CD8-positive, alpha-beta memory T cell (primary cell): Measurements from ENCODE around the gene DHX57. TPM values are rescaled to one million over a fixed set of nuclear protein-coding genes. Genes with fewer than 3 reads are reported as not detected.
"Not testable (repeated sequence)": the region's sequence is repeated elsewhere in the genome, so short reads cannot be mapped to it uniquely, and the experiment has no call there.

ENCODE experiments used
- CTCF ChIA-PET: fragments of 350-600 bp; sonication (Branson Sonifier 250); formaldehyde crosslinking; loops from one replicate; lab custom pipeline; 2021; ENCODE audit warnings: antibody characterized with exemption; lab: Charles Lee
- POLR2A ChIA-PET: fragments of 350-600 bp; sonication (Branson Sonifier 250); formaldehyde crosslinking; loops from one replicate; lab custom pipeline; 2021; ENCODE audit warnings: antibody characterized with exemption; lab: Charles Lee
- DNase-seq, 5 donors: peaks; one replicate each; pipeline versions ENCODE4 v3.0.0 to v3.0.0-alpha.2; 2020 to 2022; ENCODE audit warnings: mixed read lengths in 1 of 5
- H3K27ac ChIP-seq: one replicate; pipeline ENCODE4 v1.7.0; 2013; ENCODE audit warnings: low read depth, mild to moderate bottlenecking, low read length, moderate library complexity
- H3K27me3 ChIP-seq: 2 replicates; pipeline ENCODE4 v1.7.0; 2013; ENCODE audit warnings: low read length, mild to moderate bottlenecking; ENCODE audit not compliant: insufficient read depth, poor library complexity, severe bottlenecking
- H3K36me3 ChIP-seq: 2 replicates; pipeline ENCODE4 v1.7.0; 2013; ENCODE audit warnings: mild to moderate bottlenecking, low read length, moderate library complexity; ENCODE audit not compliant: insufficient read depth
- H3K4me1 ChIP-seq: 2 replicates; pipeline ENCODE4 v1.7.0; 2013; ENCODE audit warnings: mild to moderate bottlenecking, low read length, moderate library complexity; ENCODE audit not compliant: insufficient read depth
- H3K4me3 ChIP-seq: 2 replicates; pipeline ENCODE4 v1.7.0; 2013; ENCODE audit warnings: mild to moderate bottlenecking, low read length
- H3K9me3 ChIP-seq: 2 replicates; pipeline ENCODE4 v1.7.0; 2013; ENCODE audit warnings: mild to moderate bottlenecking, low read length
- H3K27ac Mint-ChIP-seq, 8 donors: one replicate each; pipeline ENCODE4 v1.8.0; 2020 to 2021; ENCODE audit warnings: mixed read lengths in 8 of 8, mild to moderate bottlenecking in 6 of 8, inconsistent platforms in 3 of 8, moderate library complexity in 3 of 8
- H3K27me3 Mint-ChIP-seq, 2 donors: one replicate each; pipeline ENCODE4 v1.8.0; 2020 to 2021; ENCODE audit warnings: mixed read lengths in 2 of 2, mild to moderate bottlenecking in 1 of 2, moderate library complexity in 1 of 2
- H3K36me3 Mint-ChIP-seq, 3 donors: one replicate each; pipeline ENCODE4 v1.8.0; 2020 to 2021; ENCODE audit warnings: mixed read lengths in 3 of 3, inconsistent platforms in 1 of 3, mild to moderate bottlenecking in 1 of 3
- H3K4me1 Mint-ChIP-seq, 3 donors: one replicate each; pipeline ENCODE4 v1.8.0; 2020 to 2021; ENCODE audit warnings: mixed read lengths in 3 of 3, inconsistent platforms in 1 of 3, mild to moderate bottlenecking in 1 of 3
- H3K4me3 Mint-ChIP-seq, 7 donors: one replicate each; pipeline ENCODE4 v1.8.0; 2020 to 2021; ENCODE audit warnings: mixed read lengths in 7 of 7, mild to moderate bottlenecking in 6 of 7, moderate library complexity in 4 of 7, inconsistent platforms in 2 of 7
- H3K9me3 Mint-ChIP-seq, 5 donors: one replicate each; pipeline ENCODE4 v1.8.0; 2020 to 2022; ENCODE audit warnings: mixed read lengths in 5 of 5, mild to moderate bottlenecking in 3 of 5, moderate library complexity in 2 of 5, inconsistent platforms in 1 of 5
- polyA plus RNA-seq: library from polyadenylated mRNA; unstranded; fragments of 300-500 nt; fragmentation: Illumina TruSeq; gene quantifications from one replicate; pipeline ENCODE4 v1.2.3, GENCODE V29; 2021
- total RNA-seq, 2 experiments: library from RNA; stranded (reverse); gene quantifications; one replicate each; pipeline ENCODE4 v1.2.3, GENCODE V29; 2021

DHX57 gene
- total and polyA plus RNA-seq, 3 experiments from 2014 or later = 7.1 to 21.3 (median 20.1) TPM

- H3K4me1 Mint-ChIP-seq = no peaks in the 10 kb centered on the region
- no peaks in the 10 kb centered on the region for H3K9me3 Mint-ChIP-seq
- H3K4me3 ChIP-seq = no peak overlapping the region
- H3K36me3 Mint-ChIP-seq = peaks cover 0 to 14% (median 6%) of the 10 kb centered on the region in 3 donors
- no peak for DNase-seq
- H3K27ac ChIP-seq = no peak overlapping the region
- no peaks in the 10 kb centered on the region for H3K9me3 ChIP-seq
- POLR2A ChIA-PET = no interaction called here
- H3K27me3 Mint-ChIP-seq = peaks cover 0 to 1% of the 10 kb centered on the region in 2 donors
- H3K27me3 ChIP-seq = no peaks in the 10 kb centered on the region
- no peak overlapping the region for H3K4me3 Mint-ChIP-seq
- no peaks in the 10 kb centered on the region for H3K4me1 ChIP-seq
- no peaks in the 10 kb centered on the region for H3K36me3 ChIP-seq
- no peak overlapping the region for H3K27ac Mint-ChIP-seq
- CTCF ChIA-PET = no interaction called here
These were observed 82.2 kb downstream of the DHX57 start for GRCh38 chr2:38793511-38793910.

GRCh38 chr2:38792751-38793150 lies 83.0 kb downstream of the DHX57 start:
- no peaks in the 10 kb centered on the region for H3K4me1 ChIP-seq
- ChIA-PET CTCF (no interaction called here), POLR2A (no interaction called here)
- no peaks in the 10 kb centered on the region for H3K9me3 Mint-ChIP-seq
- H3K27ac ChIP-seq = no peak overlapping the region
- DNase-seq = no peak
- H3K4me3 Mint-ChIP-seq = no peak overlapping the region
- no peaks in the 10 kb centered on the region for H3K4me1 Mint-ChIP-seq
- no peaks in the 10 kb centered on the region for H3K36me3 ChIP-seq
- no peaks in the 10 kb centered on the region for H3K27me3 ChIP-seq
- H3K27me3 Mint-ChIP-seq = peaks cover 0 to 1% of the 10 kb centered on the region in 2 donors
- H3K36me3 Mint-ChIP-seq = peaks cover 0 to 6% (median 5%) of the 10 kb centered on the region in 3 donors
- H3K27ac Mint-ChIP-seq = no peak overlapping the region
- no peaks in the 10 kb centered on the region for H3K9me3 ChIP-seq
- no peak overlapping the region for H3K4me3 ChIP-seq

- H3K4me3 ChIP-seq, H3K4me1 Mint-ChIP-seq, H3K36me3 Mint-ChIP-seq, DNase-seq, H3K27me3 Mint-ChIP-seq, H3K27ac ChIP-seq, H3K9me3 Mint-ChIP-seq, H3K9me3 ChIP-seq, H3K27me3 ChIP-seq, CTCF ChIA-PET, H3K4me3 Mint-ChIP-seq, H3K27ac Mint-ChIP-seq, H3K4me1 ChIP-seq, H3K36me3 ChIP-seq, POLR2A ChIA-PET: not testable (repeated sequence)
These were observed 83.4 kb downstream of the DHX57 start for GRCh38 chr2:38792321-38792720.

- no peak overlapping the region for H3K4me3 Mint-ChIP-seq
- peaks cover 0 to 1% of the 10 kb centered on the region in 2 donors for H3K27me3 Mint-ChIP-seq
- no peaks in the 10 kb centered on the region for H3K4me1 Mint-ChIP-seq
- ChIA-PET POLR2A (no interaction called here), CTCF (interaction anchor here (0.7 kb wide), 1 partner anchor 18 kb away, joined by 3 read pairs; no protein-coding TSS in a partner anchor)
- Histone ChIP-seq H3K4me3 (no peak overlapping the region), H3K36me3 (no peaks in the 10 kb centered on the region), H3K27ac (no peak overlapping the region), H3K4me1 (no peaks in the 10 kb centered on the region), H3K9me3 (no peaks in the 10 kb centered on the region), H3K27me3 (no peaks in the 10 kb centered on the region)
- H3K27ac Mint-ChIP-seq = no peak overlapping the region
- no peak for DNase-seq
- no peaks in the 10 kb centered on the region for H3K36me3 Mint-ChIP-seq
- H3K9me3 Mint-ChIP-seq = no peaks in the 10 kb centered on the region
These were observed 84.0 kb downstream of the DHX57 start for GRCh38 chr2:38791744-38792143.

- no peaks in the 10 kb centered on the region for H3K4me1 ChIP-seq
- H3K27me3 Mint-ChIP-seq = peaks cover 0 to 1% of the 10 kb centered on the region in 2 donors
- H3K4me1 Mint-ChIP-seq = no peaks in the 10 kb centered on the region
- no peak for DNase-seq
- H3K36me3 Mint-ChIP-seq = no peaks in the 10 kb centered on the region
- H3K4me3 ChIP-seq = no peak overlapping the region
- POLR2A ChIA-PET = no interaction called here
- no peaks in the 10 kb centered on the region for H3K9me3 ChIP-seq
- no peak overlapping the region for H3K27ac ChIP-seq
- no peaks in the 10 kb centered on the region for H3K36me3 ChIP-seq
- CTCF ChIA-PET = no interaction called here
- H3K27me3 ChIP-seq = no peaks in the 10 kb centered on the region
- H3K27ac Mint-ChIP-seq = no peak overlapping the region
- no peak overlapping the region for H3K4me3 Mint-ChIP-seq
- no peaks in the 10 kb centered on the region for H3K9me3 Mint-ChIP-seq
These were observed 86.0 kb downstream of the DHX57 start for GRCh38 chr2:38789691-38790090.

GRCh38 chr2:38788306-38788705 lies 87.4 kb downstream of the DHX57 start:
- Histone ChIP-seq H3K27ac (no peak overlapping the region), H3K9me3 (no peaks in the 10 kb centered on the region), H3K4me3 (no peak overlapping the region), H3K4me1 (no peaks in the 10 kb centered on the region), H3K36me3 (no peaks in the 10 kb centered on the region), H3K27me3 (no peaks in the 10 kb centered on the region)
- Mint-ChIP-seq H3K9me3 (no peaks in the 10 kb centered on the region), H3K27me3 (peaks cover 0 to 1% of the 10 kb centered on the region in 2 donors), H3K4me3 (no peak overlapping the region), H3K27ac (no peak overlapping the region), H3K4me1 (no peaks in the 10 kb centered on the region), H3K36me3 (no peaks in the 10 kb centered on the region)
- CTCF ChIA-PET = no interaction called here
- POLR2A ChIA-PET = no interaction called here
- DNase-seq = no peak

GRCh38 chr2:38783586-38783985 lies 92.1 kb downstream of the DHX57 start:
- peak overlapping the region in 2 of 8 donors; percentile 47 to 76 for H3K27ac Mint-ChIP-seq

GRCh38 chr2:38778687-38779082 lies 97.0 kb downstream of the DHX57 start:
- peaks cover 17 to 18% of the 10 kb centered on the region in 2 donors for H3K27me3 Mint-ChIP-seq
- ChIA-PET POLR2A (interaction anchor here (0.6 to 3.9 kb wide), 2 partner anchors 20 to 27 kb away, joined by 7 to 26 read pairs; partner anchors contain the start of gene SRSF7), CTCF (no interaction called here)

More at GRCh38 chr2:38783586-38783985, 92.1 kb downstream of the DHX57 start:
- Histone ChIP-seq H3K4me1 (peaks cover 7% of the 10 kb centered on the region), H3K9me3 (no peaks in the 10 kb centered on the region), H3K36me3 (peaks cover 7% of the 10 kb centered on the region), H3K27ac (no peak overlapping the region), H3K4me3 (no peak overlapping the region), H3K27me3 (no peaks in the 10 kb centered on the region)
- DNase-seq = no peak
- no peaks in the 10 kb centered on the region for H3K27me3 Mint-ChIP-seq
- H3K9me3 Mint-ChIP-seq = no peaks in the 10 kb centered on the region
- peaks cover 5 to 19% (median 6%) of the 10 kb centered on the region in 3 donors for H3K36me3 Mint-ChIP-seq
- POLR2A ChIA-PET = interaction anchor here (0.7 to 1.6 kb wide), 2 partner anchors 32 to 408 kb away, joined by 6 read pairs; partner anchors contain the start of gene SRSF7
- CTCF ChIA-PET = no interaction called here
- no peak overlapping the region for H3K4me3 Mint-ChIP-seq
- H3K4me1 Mint-ChIP-seq = peaks cover 6 to 12% (median 11%) of the 10 kb centered on the region in 3 donors

More at GRCh38 chr2:38778687-38779082, 97.0 kb downstream of the DHX57 start:
- Histone ChIP-seq H3K27me3 (no peaks in the 10 kb centered on the region), H3K4me1 (peaks cover 8% of the 10 kb centered on the region), H3K36me3 (peaks cover 7% of the 10 kb centered on the region), H3K27ac (peak overlapping the region; percentile 71), H3K4me3 (peak overlapping the region; percentile 86), H3K9me3 (no peaks in the 10 kb centered on the region)
- H3K4me1 Mint-ChIP-seq = peaks cover 14 to 22% (median 20%) of the 10 kb centered on the region in 3 donors
- H3K36me3 Mint-ChIP-seq = peaks cover 5 to 25% (median 6%) of the 10 kb centered on the region in 3 donors
- peak overlapping the region; percentile 90 to 99 (median 96) for H3K4me3 Mint-ChIP-seq
- peak overlapping the region; percentile 82 to 99 (median 97) for H3K27ac Mint-ChIP-seq
- no peaks in the 10 kb centered on the region for H3K9me3 Mint-ChIP-seq
- DNase-seq = no peak
